Transverse colon (tissue), 4 donors: ENCODE measurements around the gene NEURL1B. TPM values are rescaled to one million over a fixed set of nuclear protein-coding genes. Genes with fewer than 3 reads are reported as not detected.

ENCODE experiments used
- DNase-seq: peaks from one replicate; pipeline ENCODE4 v3.0.0-alpha.2; 2019
- H3K27ac ChIP-seq, 4 donors: fragments of 200-600 bp; sonication (generic); 2 replicates each; pipeline ENCODE4 v1.5.1; 2016 to 2018; ENCODE audit warnings: inconsistent platforms in 4 of 4
- H3K27me3 ChIP-seq: fragments of 200-600 bp; sonication (generic); 2 replicates; pipeline ENCODE4 v1.5.1; 2017; ENCODE audit warnings: inconsistent platforms
- H3K36me3 ChIP-seq, 4 donors: fragments of 200-600 bp; sonication (generic); 2 replicates each; pipeline ENCODE4 v1.5.1; 2017 to 2019; ENCODE audit warnings: inconsistent platforms in 4 of 4
- H3K4me1 ChIP-seq, 4 donors: fragments of 200-600 bp; sonication (generic); 2 replicates each; pipeline ENCODE4 v1.5.1; 2017 to 2020; ENCODE audit warnings: inconsistent platforms in 4 of 4
- H3K4me3 ChIP-seq, 4 donors: fragments of 200-600 bp; sonication (generic); 1 replicate in 1 of 4; 2 replicates in 3 of 4; pipeline versions ENCODE4 v1.5.1 to v1.6.1; 2017 to 2019; ENCODE audit warnings: inconsistent platforms in 4 of 4
- H3K9me3 ChIP-seq, 2 donors: fragments of 200-600 bp; sonication (generic); 2 replicates each; pipeline ENCODE4 v1.5.1; 2017 to 2019; ENCODE audit warnings: inconsistent platforms in 2 of 2
- EP300 ChIP-seq: sonication (generic); formaldehyde crosslinking; IDR thresholded peaks from one replicate; pipeline ENCODE4 v1.6.1; 2017; ENCODE audit warnings: antibody characterized with exemption, low read depth
- POLR2A ChIP-seq: fragments of 450-650 bp; IDR thresholded peaks from one replicate; pipeline ENCODE4 v1.6.1; 2016; ENCODE audit warnings: antibody characterized with exemption, mild to moderate bottlenecking, moderate library complexity
- POLR2AphosphoS5 ChIP-seq, 3 donors: sonication (generic); formaldehyde crosslinking; IDR thresholded peaks; one replicate each; pipeline ENCODE4 v1.6.1; 2016; ENCODE audit warnings: antibody characterized with exemption in 3 of 3
- WGBS, 2 donors: methylation state at CpG; one replicate each; pipeline ENCODE4 v1.1.5; 2018; ENCODE audit warnings: low coverage in 1 of 2; 5-methylcytosine and 5-hydroxymethylcytosine counted together
- in situ Hi-C, 4 donors: fragments of 200-750 bp; cut with MboI; loops; one replicate each; pipeline versions ENCODE4 v1.15.0 to v1.15.1; 2017; ENCODE audit warnings: low sequenced_read_pairs in 3 of 4, low pct_ligation_motif_present in 1 of 4, low pct_unique_long_range_greater_than_20kb in 1 of 4
- intact Hi-C: fragments of 100-400 bp; cut with DNase I; formaldehyde crosslinking; loops from one replicate; pipeline ENCODE4 v1.15.1; 2023; ENCODE audit warnings: low total_unique reads
- total RNA-seq, 4 donors: library from RNA; depleted of rRNA; stranded (reverse); fragments of >200 nt; gene quantifications; one replicate each; pipeline ENCODE4 v1.1.0, GENCODE V29; 2016
- TF ChIP-seq, protein P1 (sequence below), 5 experiments: fragments of 200-600 bp in 3 of 5; fragments of 450-650 bp in 2 of 5; sonication (generic) in 3 of 5; IDR thresholded peaks; 1 replicate in 2 of 5; 2 replicates in 3 of 5; pipeline ENCODE4 v1.5.1; 2016 to 2017; ENCODE audit warnings: antibody characterized with exemption in 5 of 5, inconsistent platforms in 3 of 5, mild to moderate bottlenecking in 2 of 5, moderate library complexity in 1 of 5

The NEURL1B gene
- total RNA-seq, 4 donors from 2014 or later = 74.6 to 168 (median 94.5) TPM

DNA sequence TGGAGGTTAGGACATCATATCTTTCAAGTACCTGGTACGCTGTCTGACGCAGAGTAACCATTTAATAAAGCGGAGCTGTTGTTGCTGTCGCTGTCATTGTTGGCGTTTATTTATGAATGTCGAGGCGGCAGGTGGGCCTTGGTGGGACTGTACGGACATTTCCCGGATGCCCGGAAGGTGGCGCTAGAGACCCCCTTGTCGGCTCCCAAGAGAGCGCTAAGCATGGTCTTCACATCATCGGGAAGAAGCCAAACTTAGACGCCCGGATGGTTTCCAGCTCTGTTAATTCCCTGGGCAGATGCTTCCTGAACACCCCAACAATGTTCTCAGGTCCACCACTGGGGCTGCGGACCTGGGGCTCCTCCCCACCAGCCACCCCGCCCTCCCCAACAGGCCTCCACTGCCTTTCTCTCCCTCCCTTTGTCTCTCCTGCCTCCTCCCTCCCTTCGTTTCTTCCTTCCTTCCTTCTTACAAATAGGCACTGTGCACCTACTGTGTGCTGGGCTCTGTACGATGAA is 75.8 kb downstream of the NEURL1B start:
- peak; percentile 89 for DNase-seq
- intact Hi-C loops = loop anchor here (5.0 to 10.0 kb wide), 2 partner anchors 50 to 148 kb away; no protein-coding TSS in a partner anchor
- 2 to 6% methylated on average over 10 to 20 of the region's 20 CpGs for whole genome bisulfite sequencing, 2 donors

DNA sequence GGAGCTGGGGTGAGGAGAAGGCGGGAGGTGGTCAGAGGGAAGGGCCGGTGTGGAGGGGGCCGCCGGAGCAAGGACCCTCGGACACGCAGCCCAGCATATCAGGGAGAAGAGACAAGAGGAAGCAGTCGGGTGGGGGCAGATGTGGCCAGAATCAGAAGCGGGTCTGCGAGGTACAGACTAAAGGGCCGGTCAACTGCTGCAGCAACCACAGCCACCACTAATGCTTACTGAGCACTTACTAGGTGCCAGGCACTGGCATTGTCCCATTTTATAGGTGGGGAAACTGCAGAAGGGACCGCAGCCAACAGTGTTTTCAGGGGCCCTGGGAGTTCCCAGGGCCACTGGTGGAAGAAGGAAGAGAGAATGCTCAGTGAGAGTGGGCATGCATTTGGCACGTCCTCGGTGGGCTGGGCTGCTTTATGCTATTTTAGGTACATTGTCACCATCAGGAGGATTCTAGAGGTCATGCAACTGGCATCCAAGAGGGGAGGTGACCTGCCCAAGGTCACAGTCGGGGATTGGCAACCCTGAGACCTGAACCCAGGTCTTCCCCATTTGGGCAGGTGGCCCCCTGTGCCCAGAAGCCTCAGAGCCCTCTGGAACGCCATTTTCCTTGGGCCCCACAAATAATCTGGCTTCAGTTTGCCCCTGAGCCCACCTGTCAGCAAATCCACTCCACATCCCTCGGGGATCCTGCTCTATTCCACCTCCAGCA is 76.6 kb downstream of the NEURL1B start:
- DNase-seq = no peak
- H3K27me3 ChIP-seq = no peaks in the 10 kb centered on the region
- WGBS, 2 donors = 79% methylated on average over 16 of the region's 16 CpGs; no CpG with 5 or more reads in 1 of the 2 donors
- H3K4me3 ChIP-seq = no peak overlapping the region
- no peaks in the 10 kb centered on the region for H3K36me3 ChIP-seq
- no peaks in the 10 kb centered on the region for H3K9me3 ChIP-seq
- in situ Hi-C loops = loop anchor here (5.0 to 25.0 kb wide), 3 partner anchors 215 to 420 kb away; partner anchors contain the start of gene BNIP1 (in 2 of the 4)
- TF ChIP-seq POLR2AphosphoS5 (IDR thresholded peaks at IDR 0.05) = no peak
- TF ChIP-seq, protein P1, sequence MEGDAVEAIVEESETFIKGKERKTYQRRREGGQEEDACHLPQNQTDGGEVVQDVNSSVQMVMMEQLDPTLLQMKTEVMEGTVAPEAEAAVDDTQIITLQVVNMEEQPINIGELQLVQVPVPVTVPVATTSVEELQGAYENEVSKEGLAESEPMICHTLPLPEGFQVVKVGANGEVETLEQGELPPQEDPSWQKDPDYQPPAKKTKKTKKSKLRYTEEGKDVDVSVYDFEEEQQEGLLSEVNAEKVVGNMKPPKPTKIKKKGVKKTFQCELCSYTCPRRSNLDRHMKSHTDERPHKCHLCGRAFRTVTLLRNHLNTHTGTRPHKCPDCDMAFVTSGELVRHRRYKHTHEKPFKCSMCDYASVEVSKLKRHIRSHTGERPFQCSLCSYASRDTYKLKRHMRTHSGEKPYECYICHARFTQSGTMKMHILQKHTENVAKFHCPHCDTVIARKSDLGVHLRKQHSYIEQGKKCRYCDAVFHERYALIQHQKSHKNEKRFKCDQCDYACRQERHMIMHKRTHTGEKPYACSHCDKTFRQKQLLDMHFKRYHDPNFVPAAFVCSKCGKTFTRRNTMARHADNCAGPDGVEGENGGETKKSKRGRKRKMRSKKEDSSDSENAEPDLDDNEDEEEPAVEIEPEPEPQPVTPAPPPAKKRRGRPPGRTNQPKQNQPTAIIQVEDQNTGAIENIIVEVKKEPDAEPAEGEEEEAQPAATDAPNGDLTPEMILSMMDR (IDR thresholded peaks at IDR 0.05) = no peak
- TF ChIP-seq POLR2A = no peak
- TF ChIP-seq EP300 = no peak
- peaks cover 10 to 32% (median 12%) of the 10 kb centered on the region in 4 donors for H3K4me1 ChIP-seq
- peak overlapping the region in 1 of 4 donors; percentile 67 for H3K27ac ChIP-seq
- intact Hi-C loops = loop anchor here (5.0 to 10.0 kb wide), 2 partner anchors 50 to 147 kb away; no protein-coding TSS in a partner anchor

More for the DNA sequence above, 75.8 kb downstream of the NEURL1B start:
- no peaks in the 10 kb centered on the region for H3K27me3 ChIP-seq
- no peaks in the 10 kb centered on the region for H3K36me3 ChIP-seq
- TF ChIP-seq EP300 = no peak
- TF ChIP-seq, protein P1 (IDR thresholded peaks at IDR 0.05) = peak; percentile 86 to 97 (median 90)
- TF ChIP-seq POLR2AphosphoS5 (IDR thresholded peaks at IDR 0.05) = peak in 1 of 3 donors; percentile 33
- no peak for TF ChIP-seq POLR2A
- H3K4me1 ChIP-seq = peaks cover 5 to 25% (median 8%) of the 10 kb centered on the region in 4 donors
- H3K27ac ChIP-seq = peak overlapping the region in 3 of 4 donors; percentile 1 to 67 (median 42)
- no peak overlapping the region for H3K4me3 ChIP-seq
- in situ Hi-C loops = loop anchor here (5.0 to 25.0 kb wide), 3 partner anchors 215 to 420 kb away; partner anchors contain the start of gene BNIP1 (in 2 of the 4)
- H3K9me3 ChIP-seq = no peaks in the 10 kb centered on the region

DNA sequence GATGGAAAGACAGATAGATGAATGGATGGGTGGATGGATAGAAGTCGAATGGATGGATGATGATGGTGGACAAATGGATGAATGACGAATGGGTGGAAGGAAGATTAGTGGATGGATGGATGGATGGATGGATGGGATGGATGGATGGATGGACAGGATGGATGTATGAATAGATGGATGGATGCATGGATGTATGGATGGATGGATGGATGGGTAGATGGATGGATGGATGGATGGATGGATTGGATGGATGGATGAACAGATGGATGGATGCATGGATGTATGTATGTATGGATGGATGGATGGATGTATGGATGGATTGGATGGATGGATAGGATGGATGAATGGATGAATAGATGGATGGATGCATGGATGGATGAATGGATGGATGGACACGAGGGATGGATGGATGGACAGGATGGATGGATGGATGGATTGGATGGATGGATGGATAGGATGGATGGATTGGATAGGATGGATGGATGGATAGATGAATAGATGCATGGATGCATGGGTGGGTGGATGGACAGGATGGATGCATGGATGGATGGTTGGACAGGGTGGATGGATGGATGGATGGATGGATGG is 77.6 kb downstream of the NEURL1B start:
- DNase-seq = no peak
- Histone ChIP-seq H3K36me3 (no peaks in the 10 kb centered on the region), H3K27me3 (no peaks in the 10 kb centered on the region), H3K4me3 (no peak overlapping the region), H3K9me3 (no peaks in the 10 kb centered on the region), H3K4me1 (peaks cover 10 to 29% (median 12%) of the 10 kb centered on the region in 4 donors), H3K27ac (no peak overlapping the region)
- in situ Hi-C loops (loop anchor here (5.0 to 25.0 kb wide), 3 partner anchors 214 to 419 kb away; partner anchors contain the start of gene BNIP1 (in 2 of the 4)), intact Hi-C loops (loop anchor here (5.0 to 10.0 kb wide), 2 partner anchors 49 to 146 kb away; no protein-coding TSS in a partner anchor)
- WGBS, 2 donors = 89 to 100% methylated on average over 3 of the region's 3 CpGs
- TF ChIP-seq, protein P1 (IDR thresholded peaks at IDR 0.05) = no peak
- no peak for TF ChIP-seq EP300
- TF ChIP-seq POLR2A = no peak
- TF ChIP-seq POLR2AphosphoS5 (IDR thresholded peaks at IDR 0.05) = no peak

DNA sequence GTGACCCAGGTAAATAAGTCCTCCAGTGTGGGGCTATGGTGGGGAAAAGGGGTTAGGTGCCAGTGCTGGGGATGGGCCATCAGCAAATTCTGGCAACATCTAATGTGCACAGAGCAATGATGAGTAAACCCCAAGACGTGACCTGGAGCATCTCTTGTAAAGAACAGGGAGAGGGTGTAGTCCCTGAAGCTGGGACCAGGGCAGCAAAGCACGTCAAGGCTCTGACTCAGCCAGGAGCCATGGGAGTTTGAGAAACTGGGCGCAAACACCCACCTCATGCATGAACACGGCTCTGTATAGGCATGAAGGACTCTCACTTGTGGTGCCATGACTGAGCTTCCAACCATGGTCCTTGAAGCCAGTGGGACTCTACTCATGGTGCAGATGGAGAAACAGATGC is 78.1 kb downstream of the NEURL1B start:
- TF ChIP-seq POLR2A = no peak
- no peak for TF ChIP-seq POLR2AphosphoS5 (IDR thresholded peaks at IDR 0.05)
- no peak for TF ChIP-seq EP300
- TF ChIP-seq, protein P1 (IDR thresholded peaks at IDR 0.05) = no peak
- Histone ChIP-seq H3K27me3 (no peaks in the 10 kb centered on the region), H3K4me1 (peaks cover 10 to 29% (median 12%) of the 10 kb centered on the region in 4 donors), H3K27ac (no peak overlapping the region), H3K36me3 (no peaks in the 10 kb centered on the region), H3K4me3 (no peak overlapping the region), H3K9me3 (no peaks in the 10 kb centered on the region)
- in situ Hi-C loops = loop anchor here (5.0 to 25.0 kb wide), 3 partner anchors 213 to 418 kb away; partner anchors contain the start of gene BNIP1 (in 2 of the 4)
- intact Hi-C loops = loop anchor here (5.0 to 10.0 kb wide), 2 partner anchors 48 to 146 kb away; no protein-coding TSS in a partner anchor
- DNase-seq = no peak
- WGBS, 2 donors = 87 to 100% methylated on average over 1 to 4 of the region's 4 CpGs
